GM19099 (cell line): ENCODE data around the gene FRG1.

Source experiments
- POLR2A ChIP-seq: IDR thresholded peaks from 3 replicates; pipeline ENCODE4 v1.6.1; 2011; ENCODE audit warnings: low read depth; ENCODE audit not compliant: insufficient read length; ENCODE audit errors: extremely low read depth

FRG1 gene

GRCh38 chr4:189940178-189941004 lies at the start of gene FRG1:
TSS of gene FRG1 (plus strand) at chr4:189940872. CDS start at chr4:189941010, 138 bp downstream.
- TF ChIP-seq POLR2A, result peak; percentile 90

GRCh38 chr4:189897667-189898066 lies 43.0 kb upstream of the FRG1 start:
- TF ChIP-seq POLR2A, result no peak

GRCh38 chr4:189912170-189912569 lies 28.5 kb upstream of the FRG1 start:
- no peak for TF ChIP-seq POLR2A

GRCh38 chr4:189917161-189917891 lies 23.3 kb upstream of the FRG1 start:
- TF ChIP-seq POLR2A, result no peak

GRCh38 chr4:189921058-189921457 lies 19.6 kb upstream of the FRG1 start:
- TF ChIP-seq POLR2A, result no peak

- TF ChIP-seq POLR2A, result no peak
Observed at GRCh38 chr4:189941005-189941450, 356 bp downstream of the FRG1 start.

- TF ChIP-seq POLR2A, result no peak
Observed at GRCh38 chr4:189973646-189974045, 33.0 kb downstream of the FRG1 start.

GRCh38 chr4:189974056-189974455 lies 33.4 kb downstream of the FRG1 start:
- TF ChIP-seq POLR2A, result no peak

- no peak for TF ChIP-seq POLR2A
Observed at GRCh38 chr4:189979196-189980047, 38.8 kb downstream of the FRG1 start.

- no peak for TF ChIP-seq POLR2A
Observed at GRCh38 chr4:189981970-189982369, 41.3 kb downstream of the FRG1 start.

- TF ChIP-seq POLR2A, result no peak
Observed at GRCh38 chr4:189988877-189989431, 48.3 kb downstream of the FRG1 start.
